IMR-90 (cell line): ENCODE data around the gene FGF12. TPM values are rescaled to one million over a fixed set of nuclear protein-coding genes. Genes with fewer than 3 reads are reported as not detected.

Experiments
- ATAC-seq: fragments of 200-7000 bp; cut with Tn5 transposase; 2 replicates; pipeline ENCODE4 v1.9.1; 2020; ENCODE audit warnings: low read depth, mild to moderate bottlenecking, moderate library complexity
- BruUV-seq: library from RNA; stranded (reverse); fragments of 400-500 nt; replicated peaks from 2 replicates; lab custom pipeline; 2021; lab: Mats Ljungman, UMichigan
- CTCF ChIA-PET: fragments of 300-600 bp; formaldehyde crosslinking; extraction: SDS; loops from one replicate; lab custom pipeline; 2021; ENCODE audit warnings: antibody characterized with exemption; lab: Yijun Ruan, JAX
- POLR2A ChIA-PET: fragments of 300-600 bp; sonication (Branson Sonifier 250); formaldehyde crosslinking; loops from one replicate; lab custom pipeline; 2022; ENCODE audit warnings: antibody characterized with exemption; ENCODE audit not compliant: unreplicated experiment; lab: Charles Lee
- DNase-seq: peaks from one replicate; pipeline ENCODE4 v3.0.0; 2013
- H2AFZ ChIP-seq: replicated peaks from 2 replicates; pipeline ENCODE3; 2013; ENCODE audit warnings: low read length, mild to moderate bottlenecking; ENCODE audit not compliant: poor library complexity
- H2AK5ac ChIP-seq: 2 replicates; pipeline ENCODE4 v1.6.1; 2013; ENCODE audit warnings: low read depth, low read length, inconsistent platforms
- H2AK9ac ChIP-seq: replicated peaks from 2 replicates; pipeline ENCODE3; 2013; ENCODE audit warnings: mild to moderate bottlenecking, low read depth, low read length, moderate library complexity; ENCODE audit not compliant: poor library complexity
- H2BK120ac ChIP-seq: 2 replicates; pipeline ENCODE4 v1.6.1; 2013; ENCODE audit warnings: low read depth, low read length, inconsistent platforms
- H2BK15ac ChIP-seq: 3 replicates; pipeline ENCODE4 v1.6.1; 2013; ENCODE audit warnings: low read depth, low read length, inconsistent platforms
- H2BK20ac ChIP-seq: 2 replicates; pipeline ENCODE4 v1.6.1; 2013; ENCODE audit warnings: low read depth, mild to moderate bottlenecking, inconsistent platforms, low read length, moderate library complexity
- H2BK5ac ChIP-seq: 2 replicates; pipeline ENCODE4 v1.6.1; 2013; ENCODE audit warnings: mild to moderate bottlenecking, low read depth, low read length, inconsistent platforms; ENCODE audit not compliant: poor library complexity, severe bottlenecking
- H3K14ac ChIP-seq: replicated peaks from 2 replicates; pipeline ENCODE4 v1.6.1; 2013; ENCODE audit warnings: low read depth, low read length, inconsistent platforms
- H3K18ac ChIP-seq: 2 replicates; pipeline ENCODE4 v1.6.1; 2013; ENCODE audit warnings: low read depth, low read length, control low read depth
- H3K23ac ChIP-seq: 2 replicates; pipeline ENCODE4 v1.6.1; 2013; ENCODE audit warnings: low read depth, low read length, inconsistent platforms
- H3K27ac ChIP-seq: 2 replicates; pipeline ENCODE4 v1.5.1; 2013; ENCODE audit warnings: mild to moderate bottlenecking, control low read depth, low read length; ENCODE audit not compliant: insufficient read depth
- H3K27me3 ChIP-seq: 2 replicates; pipeline ENCODE4 v1.6.1; 2013; ENCODE audit warnings: low read length; ENCODE audit not compliant: control insufficient read depth, insufficient read depth
- H3K36me3 ChIP-seq: 2 replicates; pipeline ENCODE4 v1.6.1; 2013; ENCODE audit warnings: low read length, mixed read lengths; ENCODE audit not compliant: control insufficient read depth, insufficient read depth
- H3K4ac ChIP-seq: 2 replicates; pipeline ENCODE4 v1.6.1; 2013; ENCODE audit warnings: low read depth, low read length, inconsistent platforms
- H3K4me1 ChIP-seq: 2 replicates; pipeline ENCODE4 v1.6.1; 2013; ENCODE audit warnings: low read length, mixed read lengths; ENCODE audit not compliant: control insufficient read depth, insufficient read depth
- H3K4me2 ChIP-seq: 2 replicates; pipeline ENCODE4 v1.6.1; 2013; ENCODE audit warnings: low read depth, mild to moderate bottlenecking, control low read depth, low read length, moderate library complexity
- H3K4me3 ChIP-seq: 2 replicates; pipeline ENCODE4 v1.5.1; 2013; ENCODE audit warnings: low read depth, mild to moderate bottlenecking, control low read depth, low read length, moderate library complexity; ENCODE audit not compliant: insufficient read depth
- H3K56ac ChIP-seq: 2 replicates; pipeline ENCODE4 v1.6.1; 2013; ENCODE audit warnings: low read length, inconsistent platforms; ENCODE audit not compliant: insufficient read depth; ENCODE audit errors: extremely low read depth
- H3K79me1 ChIP-seq, 2 experiments: 2 replicates each; pipeline ENCODE4 v1.6.1; 2013; ENCODE audit warnings: low read length in 2 of 2, inconsistent platforms in 1 of 2, low read depth in 1 of 2
- H3K9ac ChIP-seq: 2 replicates; pipeline ENCODE4 v1.6.1; 2013; ENCODE audit warnings: low read depth, low read length, control low read depth
- H3K9me1 ChIP-seq: 2 replicates; pipeline ENCODE4 v1.6.1; 2013; ENCODE audit warnings: low read length, inconsistent platforms; ENCODE audit not compliant: insufficient read depth
- H3K9me3 ChIP-seq: 2 replicates; pipeline ENCODE4 v1.6.1; 2013; ENCODE audit warnings: low read length; ENCODE audit not compliant: control insufficient read depth, insufficient read depth
- H4K20me1 ChIP-seq: 2 replicates; pipeline ENCODE4 v1.6.1; 2013; ENCODE audit warnings: low read length, inconsistent platforms; ENCODE audit not compliant: insufficient read depth
- H4K5ac ChIP-seq: 2 replicates; pipeline ENCODE4 v1.6.1; 2013; ENCODE audit warnings: mild to moderate bottlenecking, low read depth, low read length, control low read depth
- H4K8ac ChIP-seq, 2 experiments: 2 replicates each; pipeline ENCODE4 v1.6.1; 2013; ENCODE audit warnings: low read depth in 2 of 2, low read length in 2 of 2, control low read depth in 1 of 2, inconsistent platforms in 1 of 2
- H4K91ac ChIP-seq: 2 replicates; pipeline ENCODE4 v1.6.1; 2013; ENCODE audit warnings: low read depth, low read length, inconsistent platforms; ENCODE audit not compliant: insufficient read depth
- BHLHE40 ChIP-seq: fragments of 150-350 bp; IDR thresholded peaks from 2 replicates; pipeline ENCODE4 v1.6.1; 2016; ENCODE audit warnings: mild to moderate bottlenecking, low read depth, low read length
- CEBPB ChIP-seq: IDR thresholded peaks from 2 replicates; pipeline ENCODE4 v1.6.1; 2012; ENCODE audit warnings: low read depth, low read length, improper control_type of control experiment
- CHD1 ChIP-seq: IDR thresholded peaks from 2 replicates; pipeline ENCODE4 v1.6.1; 2012; ENCODE audit warnings: low read depth, low read length, improper control_type of control experiment
- FOS ChIP-seq: fragments of 150-350 bp; IDR thresholded peaks from 2 replicates; pipeline ENCODE4 v1.6.1; 2016; ENCODE audit warnings: low read depth, low read length
- MAFK ChIP-seq: IDR thresholded peaks from 2 replicates; pipeline ENCODE4 v1.6.1; 2012; ENCODE audit warnings: low read depth, low read length, improper control_type of control experiment
- MAZ ChIP-seq: IDR thresholded peaks from 2 replicates; pipeline ENCODE4 v1.6.1; 2012; ENCODE audit warnings: low read depth, mild to moderate bottlenecking, low read length, improper control_type of control experiment, moderate library complexity, borderline replicate concordance
- MXI1 ChIP-seq: IDR thresholded peaks from 2 replicates; pipeline ENCODE4 v1.6.1; 2012; ENCODE audit warnings: low read depth, mild to moderate bottlenecking, low read length, moderate library complexity, borderline replicate concordance
- NFE2L2 ChIP-seq: fragments of 150-350 bp; IDR thresholded peaks from 2 replicates; pipeline ENCODE4 v1.6.1; 2016; ENCODE audit warnings: low read depth, mild to moderate bottlenecking, low read length
- POLR2A ChIP-seq: IDR thresholded peaks from 2 replicates; pipeline ENCODE4 v1.6.1; 2012; ENCODE audit warnings: mild to moderate bottlenecking, low read depth, low read length
- RAD21 ChIP-seq: IDR thresholded peaks from 2 replicates; pipeline ENCODE4 v1.6.1; 2012; ENCODE audit warnings: low read length, improper control_type of control experiment
- RCOR1 ChIP-seq: IDR thresholded peaks from 2 replicates; pipeline ENCODE4 v1.6.1; 2012; ENCODE audit warnings: mild to moderate bottlenecking, low read length, improper control_type of control experiment; ENCODE audit not compliant: insufficient replicate concordance
- RFX5 ChIP-seq: IDR thresholded peaks from 2 replicates; pipeline ENCODE4 v1.8.0; 2012; ENCODE audit warnings: low read depth, mild to moderate bottlenecking, low read length, moderate library complexity
- SMC3 ChIP-seq: fragments of 150-350 bp; IDR thresholded peaks from 2 replicates; pipeline ENCODE4 v1.6.1; 2016; ENCODE audit warnings: low read depth, mild to moderate bottlenecking, antibody characterized with exemption, low read length, moderate library complexity
- WGBS, 2 experiments: methylation state at CpG; one replicate each; pipeline versions ENCODE4 v1.1.5 to v1.1.7; 2013; ENCODE audit warnings: missing lambda C conversion rate in 2 of 2; ENCODE audit not compliant: insufficient read length in 1 of 2; ENCODE audit errors: extremely low coverage in 2 of 2; 5-methylcytosine and 5-hydroxymethylcytosine counted together
- dilution Hi-C: fragments of 300-500 bp; cut with HindIII; formaldehyde crosslinking; loops from one replicate; pipeline ENCODE4 v1.14.3; 2018; ENCODE audit warnings: low sequenced_read_pairs; ENCODE audit not compliant: unreplicated experiment
- in situ Hi-C: fragments of 300-500 bp; cut with MboI; formaldehyde crosslinking; loops from 3 replicates; pipeline ENCODE4 v1.14.3; 2019; ENCODE audit warnings: low sequenced_read_pairs, inconsistent platforms, mixed read lengths
- intact Hi-C: fragments of 100-400 bp; cut with micrococcal nuclease; formaldehyde crosslinking; loops from 2 replicates; pipeline ENCODE4 v1.10.0; 2022
- polyA plus RNA-seq, 3 experiments: library from polyadenylated mRNA; depleted of rRNA; stranded (reverse); fragments of >200 nt; gene quantifications; 2 replicates each; pipeline ENCODE4 v1.2.3, GENCODE V29; 2012; ENCODE audit warnings: low replicate concordance in 1 of 3
- total RNA-seq: library from RNA; depleted of rRNA; stranded (reverse); fragments of >200 nt; gene quantifications from 2 replicates; pipeline ENCODE4 v1.2.3, GENCODE V29; 2012
- TF ChIP-seq, protein P1 (sequence below): fragments of 150-350 bp; IDR thresholded peaks from 2 replicates; pipeline ENCODE4 v1.6.1; 2016; ENCODE audit warnings: low read depth, mild to moderate bottlenecking, low read length, moderate library complexity, borderline replicate concordance
- TF ChIP-seq, protein P2 (sequence below): conservative IDR thresholded peaks from 2 replicates; pipeline ENCODE4 v1.5.1; 2012; ENCODE audit warnings: mild to moderate bottlenecking, low read depth, low read length, improper control_type of control experiment
- TF ChIP-seq, protein P3 (sequence below): fragments of 150-350 bp; IDR thresholded peaks from 2 replicates; pipeline ENCODE4 v1.6.1; 2017; ENCODE audit warnings: mild to moderate bottlenecking, antibody characterized with exemption, low read length, low read depth

Gene FGF12
- total and polyA plus RNA-seq, 2 of the 4 experiments (the other 2 are of a cell fraction) = not detected

DNA sequence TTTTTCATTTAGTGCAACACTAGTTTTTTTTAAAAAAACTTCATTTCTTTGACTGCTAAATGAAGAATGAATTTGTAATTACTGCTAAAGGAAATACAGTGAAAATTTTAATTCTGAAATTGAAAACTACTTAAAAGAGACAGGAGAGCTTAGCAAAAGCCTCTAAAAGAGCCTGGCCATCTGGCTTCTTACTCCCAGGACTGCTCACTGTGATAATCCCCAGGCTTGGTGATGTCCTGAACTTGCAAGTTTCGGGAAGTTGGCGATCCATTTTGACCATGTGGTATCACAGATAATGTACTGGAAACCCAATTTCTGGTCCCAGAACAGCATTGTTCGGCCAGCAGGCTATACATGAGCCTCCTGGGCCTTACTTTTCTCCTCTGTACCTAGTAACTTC, 292.1 kb downstream of the FGF12 start:
- 31% methylated on average over 3 of the region's 3 CpGs; no CpG with 5 or more reads in 1 of the 2 experiments for WGBS, 2 experiments
- no peak overlapping the region for H2BK120ac ChIP-seq
- POLR2A ChIA-PET = no interaction called here
- dilution Hi-C loops (no loop called here), in situ Hi-C loops (loop anchor here (25.0 kb wide), 1 partner anchor 1623 kb away; no protein-coding TSS in a partner anchor), intact Hi-C loops (no loop called here)
- no peak for TF ChIP-seq FOS
- TF ChIP-seq CEBPB = no peak
- TF ChIP-seq MXI1 = no peak
- TF ChIP-seq, protein P1, sequence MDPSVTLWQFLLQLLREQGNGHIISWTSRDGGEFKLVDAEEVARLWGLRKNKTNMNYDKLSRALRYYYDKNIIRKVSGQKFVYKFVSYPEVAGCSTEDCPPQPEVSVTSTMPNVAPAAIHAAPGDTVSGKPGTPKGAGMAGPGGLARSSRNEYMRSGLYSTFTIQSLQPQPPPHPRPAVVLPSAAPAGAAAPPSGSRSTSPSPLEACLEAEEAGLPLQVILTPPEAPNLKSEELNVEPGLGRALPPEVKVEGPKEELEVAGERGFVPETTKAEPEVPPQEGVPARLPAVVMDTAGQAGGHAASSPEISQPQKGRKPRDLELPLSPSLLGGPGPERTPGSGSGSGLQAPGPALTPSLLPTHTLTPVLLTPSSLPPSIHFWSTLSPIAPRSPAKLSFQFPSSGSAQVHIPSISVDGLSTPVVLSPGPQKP = no peak
- TF ChIP-seq NFE2L2 = no peak
- TF ChIP-seq MAFK = no peak
- TF ChIP-seq, protein P2, sequence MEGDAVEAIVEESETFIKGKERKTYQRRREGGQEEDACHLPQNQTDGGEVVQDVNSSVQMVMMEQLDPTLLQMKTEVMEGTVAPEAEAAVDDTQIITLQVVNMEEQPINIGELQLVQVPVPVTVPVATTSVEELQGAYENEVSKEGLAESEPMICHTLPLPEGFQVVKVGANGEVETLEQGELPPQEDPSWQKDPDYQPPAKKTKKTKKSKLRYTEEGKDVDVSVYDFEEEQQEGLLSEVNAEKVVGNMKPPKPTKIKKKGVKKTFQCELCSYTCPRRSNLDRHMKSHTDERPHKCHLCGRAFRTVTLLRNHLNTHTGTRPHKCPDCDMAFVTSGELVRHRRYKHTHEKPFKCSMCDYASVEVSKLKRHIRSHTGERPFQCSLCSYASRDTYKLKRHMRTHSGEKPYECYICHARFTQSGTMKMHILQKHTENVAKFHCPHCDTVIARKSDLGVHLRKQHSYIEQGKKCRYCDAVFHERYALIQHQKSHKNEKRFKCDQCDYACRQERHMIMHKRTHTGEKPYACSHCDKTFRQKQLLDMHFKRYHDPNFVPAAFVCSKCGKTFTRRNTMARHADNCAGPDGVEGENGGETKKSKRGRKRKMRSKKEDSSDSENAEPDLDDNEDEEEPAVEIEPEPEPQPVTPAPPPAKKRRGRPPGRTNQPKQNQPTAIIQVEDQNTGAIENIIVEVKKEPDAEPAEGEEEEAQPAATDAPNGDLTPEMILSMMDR = no peak
- no peak for TF ChIP-seq RCOR1
- TF ChIP-seq POLR2A = no peak
- no peak for TF ChIP-seq CHD1
- TF ChIP-seq RAD21 = no peak
- TF ChIP-seq SMC3 = no peak
- TF ChIP-seq, protein P3, sequence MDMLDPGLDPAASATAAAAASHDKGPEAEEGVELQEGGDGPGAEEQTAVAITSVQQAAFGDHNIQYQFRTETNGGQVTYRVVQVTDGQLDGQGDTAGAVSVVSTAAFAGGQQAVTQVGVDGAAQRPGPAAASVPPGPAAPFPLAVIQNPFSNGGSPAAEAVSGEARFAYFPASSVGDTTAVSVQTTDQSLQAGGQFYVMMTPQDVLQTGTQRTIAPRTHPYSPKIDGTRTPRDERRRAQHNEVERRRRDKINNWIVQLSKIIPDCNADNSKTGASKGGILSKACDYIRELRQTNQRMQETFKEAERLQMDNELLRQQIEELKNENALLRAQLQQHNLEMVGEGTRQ = no peak
- TF ChIP-seq RFX5 = no peak
- no peak for TF ChIP-seq MAZ
- TF ChIP-seq BHLHE40 = no peak
- H4K5ac ChIP-seq = no peak overlapping the region
- H3K4ac ChIP-seq = no peak overlapping the region
- H2AFZ ChIP-seq = no peak overlapping the region
- no peak overlapping the region for H3K18ac ChIP-seq
- H3K23ac ChIP-seq = no peak overlapping the region
- H3K36me3 ChIP-seq = no peaks in the 10 kb centered on the region
- H4K8ac ChIP-seq = no peak overlapping the region
- no peak overlapping the region for H3K4me3 ChIP-seq
- no peaks in the 10 kb centered on the region for H3K79me1 ChIP-seq
- no peak overlapping the region for H4K91ac ChIP-seq
- no peak for ATAC-seq
- no peak overlapping the region for H2AK5ac ChIP-seq
- no peak overlapping the region for H2BK20ac ChIP-seq
- H4K20me1 ChIP-seq = no peaks in the 10 kb centered on the region
- H3K27ac ChIP-seq = no peak overlapping the region
- H3K4me2 ChIP-seq = no peak overlapping the region
- no peak overlapping the region for H3K56ac ChIP-seq
- no peak overlapping the region for H2AK9ac ChIP-seq
- no peaks in the 10 kb centered on the region for H3K9me1 ChIP-seq
- BruUV-seq = no TSS peak
- no peak overlapping the region for H3K9ac ChIP-seq
- no peaks in the 10 kb centered on the region for H3K27me3 ChIP-seq
- no peak overlapping the region for H2BK5ac ChIP-seq
- H3K9me3 ChIP-seq = no peaks in the 10 kb centered on the region
- no peaks in the 10 kb centered on the region for H3K4me1 ChIP-seq
- CTCF ChIA-PET = interaction anchor here (1.2 to 2.1 kb wide), 2 partner anchors 9 to 10 kb away, joined by 3 to 9 read pairs; no protein-coding TSS in a partner anchor
- H3K14ac ChIP-seq = no peak overlapping the region
- H2BK15ac ChIP-seq = no peak overlapping the region
- DNase-seq = no peak
